Measurements from ENCODE around the gene FIBCD1. TPM values are rescaled to one million over a fixed set of nuclear protein-coding genes. Genes with fewer than 3 reads are reported as not detected.

FIBCD1 gene
- total and polyA plus RNA-seq, 2 experiments from 2014 or later, result 20.2 to 23.7 TPM

DNA sequence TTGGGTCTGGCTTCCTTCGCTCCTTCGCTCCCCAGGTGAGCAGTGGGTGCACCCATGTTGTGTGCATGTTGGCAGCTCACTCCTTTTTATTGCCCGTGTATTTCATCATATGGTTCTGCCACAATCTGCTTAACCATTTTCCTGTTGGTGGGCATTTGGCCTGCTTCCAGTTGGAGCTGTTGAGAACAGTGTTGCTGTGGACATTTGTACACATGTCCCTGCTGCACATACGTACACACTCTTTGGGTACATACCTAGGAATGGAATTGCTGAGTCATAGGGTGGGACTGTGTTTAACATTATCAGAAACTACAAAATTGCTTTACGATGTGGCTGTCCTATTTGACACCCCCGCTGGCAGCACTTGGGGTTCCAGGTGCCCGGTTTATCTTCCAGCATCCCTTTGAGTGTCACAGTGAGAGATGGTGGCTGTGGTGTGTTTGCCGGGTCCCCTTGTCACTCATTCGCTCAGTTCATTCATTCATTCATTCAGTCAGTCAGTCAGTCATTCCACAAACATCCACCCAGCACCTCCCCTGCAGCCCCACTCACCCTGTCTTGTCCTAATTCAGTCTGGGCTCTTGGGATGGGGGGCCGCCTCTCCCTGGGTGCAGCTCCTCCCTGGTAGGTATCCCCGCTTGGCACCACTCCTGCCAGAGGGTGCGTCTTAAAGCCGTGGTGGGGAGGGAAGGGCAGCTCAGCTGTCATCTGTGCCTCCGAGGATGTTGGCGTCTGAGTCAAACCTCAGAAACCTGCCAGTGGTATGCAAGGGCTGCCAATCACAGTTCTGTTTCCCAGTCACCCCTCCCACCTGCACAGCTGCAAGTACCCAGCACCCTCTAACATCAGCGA is 7.9 kb upstream of the FIBCD1 start:
- H3F3A ChIP-seq (ENCODE audit: insufficient read depth), result no peaks in the 10 kb centered on the region
- 0 out of 2 replicates have a peak, but pooled peaks cover 3% of the 10 kb centered on the region for H3K4me1 ChIP-seq (ENCODE audit: insufficient read depth)
- TF ChIP-seq EZH2phosphoT487 (IDR thresholded peaks at IDR 0.05; ENCODE audit: insufficient read depth, low read depth) (no peak), EZH2 (IDR thresholded peaks at IDR 0.05; ENCODE audit: insufficient read depth, poor library complexity, severe bottlenecking) (no peak)
- no peak overlapping the region for H3K9ac ChIP-seq
- no peaks in the 10 kb centered on the region for H3K9me2 ChIP-seq (ENCODE audit: insufficient read depth)
- H3K79me2 ChIP-seq (ENCODE audit: insufficient read depth), result no peaks in the 10 kb centered on the region
- H3K4me3 ChIP-seq, result no peak overlapping the region
- H3K4me2 ChIP-seq (ENCODE audit: unreplicated experiment), result no peak overlapping the region
- 43 to 48% methylated on average over 16 of the region's 16 CpGs for WGBS, 2 experiments (ENCODE audit: low coverage in 1 of 2, low lambda C conversion rate in 2 of 2, missing lambda C conversion rate in 2 of 2)
- DNase-seq, result peak; percentile 59
- H3K36me3 ChIP-seq (ENCODE audit: low read depth), result no peaks in the 10 kb centered on the region
- H3K27me3 ChIP-seq (replicated peaks; ENCODE audit: insufficient read depth), result peaks cover 17% of the 10 kb centered on the region
- H3K27ac ChIP-seq, result no peak overlapping the region
- in situ Hi-C loops (cut with MboI), result no loop called here
- no peak overlapping the region for H2AFZ ChIP-seq
- H3K9me3 ChIP-seq (ENCODE audit: low read depth), result no peaks in the 10 kb centered on the region
- no peaks in the 10 kb centered on the region for H4K20me1 ChIP-seq (ENCODE audit: insufficient read depth)

DNA sequence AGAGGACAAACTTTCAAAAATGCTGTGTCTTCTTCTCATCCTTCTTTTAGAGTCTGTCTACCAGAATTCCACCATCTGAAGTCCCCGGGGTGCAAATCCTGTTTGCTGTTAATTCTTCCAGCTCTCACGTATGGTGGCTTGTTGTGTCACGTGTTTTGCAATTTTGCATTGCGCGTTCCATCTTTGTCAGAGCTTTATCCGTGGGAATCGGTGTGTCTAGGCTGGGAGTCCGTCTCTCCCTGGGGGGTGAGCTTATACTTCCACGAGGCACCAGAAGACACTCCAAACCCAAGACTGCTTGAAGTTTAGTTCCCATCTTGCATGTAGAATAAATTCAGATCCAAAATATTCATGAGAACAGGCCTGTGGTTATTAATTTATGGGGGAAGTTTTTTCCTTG is 6.1 kb upstream of the FIBCD1 start:
- Histone ChIP-seq H2AFZ (no peak overlapping the region), H3K9ac (no peak overlapping the region), H3K27ac (no peak overlapping the region), H3K4me3 (no peak overlapping the region), H3K36me3 (ENCODE audit: low read depth) (no peaks in the 10 kb centered on the region), H3K9me2 (ENCODE audit: insufficient read depth) (no peaks in the 10 kb centered on the region), H3K79me2 (ENCODE audit: insufficient read depth) (no peaks in the 10 kb centered on the region), H3K4me1 (ENCODE audit: insufficient read depth) (0 out of 2 replicates have a peak, but pooled peaks cover 3% of the 10 kb centered on the region), H4K20me1 (ENCODE audit: insufficient read depth) (no peaks in the 10 kb centered on the region), H3K4me2 (ENCODE audit: unreplicated experiment) (no peak overlapping the region), H3F3A (ENCODE audit: insufficient read depth) (no peaks in the 10 kb centered on the region), H3K27me3 (replicated peaks; ENCODE audit: insufficient read depth) (peaks cover 13% of the 10 kb centered on the region), H3K9me3 (ENCODE audit: low read depth) (no peaks in the 10 kb centered on the region)
- in situ Hi-C loops (cut with MboI), result no loop called here
- no peak for DNase-seq
- no peak for TF ChIP-seq EZH2phosphoT487 (IDR thresholded peaks at IDR 0.05; ENCODE audit: insufficient read depth, low read depth)
- TF ChIP-seq EZH2 (IDR thresholded peaks at IDR 0.05; ENCODE audit: insufficient read depth, poor library complexity, severe bottlenecking), result no peak
- WGBS, 2 experiments (ENCODE audit: low coverage in 1 of 2, low lambda C conversion rate in 2 of 2, missing lambda C conversion rate in 2 of 2), result 77 to 78% methylated on average over 9 of the region's 9 CpGs

DNA sequence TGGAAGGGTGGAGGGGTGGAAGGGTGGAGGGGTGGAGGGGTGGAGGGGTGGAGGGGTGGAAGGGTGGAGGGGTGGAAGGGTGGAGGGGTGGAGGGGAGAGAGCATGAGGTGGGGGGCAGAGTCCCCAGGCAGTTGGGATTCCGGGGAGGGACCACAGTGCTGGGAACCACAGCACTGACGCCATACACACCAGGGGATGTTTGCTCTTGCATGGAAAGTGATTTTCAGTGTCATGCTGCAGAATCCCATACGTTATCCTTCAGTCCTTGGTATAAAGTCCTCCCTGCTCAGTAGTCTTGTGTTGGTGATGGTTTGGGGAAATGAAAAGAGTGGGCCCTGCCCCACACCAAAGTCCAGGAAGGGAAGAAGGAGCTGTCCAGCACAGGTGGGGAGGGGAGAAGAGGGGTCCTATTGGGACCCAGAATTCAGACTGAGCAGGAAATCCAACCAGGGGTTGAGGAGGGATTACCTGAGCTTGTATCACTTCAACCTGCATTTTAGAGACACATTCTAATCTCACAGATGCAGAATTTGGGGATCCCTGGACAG is 5.5 kb upstream of the FIBCD1 start:
- Histone ChIP-seq H3K9me3 (ENCODE audit: low read depth) (no peaks in the 10 kb centered on the region), H3K27ac (no peak overlapping the region), H3K9me2 (ENCODE audit: insufficient read depth) (no peaks in the 10 kb centered on the region), H4K20me1 (ENCODE audit: insufficient read depth) (no peaks in the 10 kb centered on the region), H3K27me3 (replicated peaks; ENCODE audit: insufficient read depth) (peaks cover 13% of the 10 kb centered on the region), H3K4me2 (ENCODE audit: unreplicated experiment) (no peak overlapping the region), H3K36me3 (ENCODE audit: low read depth) (no peaks in the 10 kb centered on the region), H3F3A (ENCODE audit: insufficient read depth) (no peaks in the 10 kb centered on the region), H3K4me3 (no peak overlapping the region), H3K4me1 (ENCODE audit: insufficient read depth) (0 out of 2 replicates have a peak, but pooled peaks cover 3% of the 10 kb centered on the region), H3K79me2 (ENCODE audit: insufficient read depth) (no peaks in the 10 kb centered on the region), H2AFZ (no peak overlapping the region), H3K9ac (no peak overlapping the region)
- no peak for TF ChIP-seq EZH2 (IDR thresholded peaks at IDR 0.05; ENCODE audit: insufficient read depth, poor library complexity, severe bottlenecking)
- TF ChIP-seq EZH2phosphoT487 (IDR thresholded peaks at IDR 0.05; ENCODE audit: insufficient read depth, low read depth), result no peak
- WGBS, 2 experiments (ENCODE audit: low coverage in 1 of 2, low lambda C conversion rate in 2 of 2, missing lambda C conversion rate in 2 of 2), result 80 to 86% methylated on average over 1 to 3 of the region's 3 CpGs
- no peak for DNase-seq
- in situ Hi-C loops (cut with MboI), result no loop called here

DNA sequence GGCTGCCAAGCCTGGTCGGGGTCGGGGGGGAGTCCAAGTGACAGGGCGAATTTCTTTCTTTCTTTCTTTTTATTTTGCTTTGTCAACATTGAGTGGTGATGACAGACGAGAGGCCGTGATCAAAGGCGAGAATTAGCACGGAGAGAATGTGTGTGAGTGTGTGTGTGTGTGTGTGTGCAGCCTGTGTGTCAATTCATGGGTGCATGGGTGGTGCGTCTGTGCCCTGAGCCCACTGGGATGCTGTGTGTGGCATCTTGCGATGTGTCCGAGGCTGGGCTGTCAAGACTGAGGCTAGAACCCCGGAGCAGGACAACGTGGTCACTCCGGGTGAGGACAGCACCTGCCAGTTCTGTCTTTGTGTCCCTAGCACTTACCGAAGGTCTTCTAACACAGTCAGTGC is 4.7 kb upstream of the FIBCD1 start:
- H3K4me2 ChIP-seq (ENCODE audit: unreplicated experiment), result no peak overlapping the region
- H3K9me2 ChIP-seq (ENCODE audit: insufficient read depth), result no peaks in the 10 kb centered on the region
- H3K27me3 ChIP-seq (replicated peaks; ENCODE audit: insufficient read depth), result peaks cover 13% of the 10 kb centered on the region
- H3K4me1 ChIP-seq (ENCODE audit: insufficient read depth), result 0 out of 2 replicates have a peak, but pooled peaks cover 3% of the 10 kb centered on the region
- H3F3A ChIP-seq (ENCODE audit: insufficient read depth), result no peaks in the 10 kb centered on the region
- no peaks in the 10 kb centered on the region for H3K36me3 ChIP-seq (ENCODE audit: low read depth)
- H3K9ac ChIP-seq, result no peak overlapping the region
- TF ChIP-seq EZH2phosphoT487 (IDR thresholded peaks at IDR 0.05; ENCODE audit: insufficient read depth, low read depth) (no peak), EZH2 (IDR thresholded peaks at IDR 0.05; ENCODE audit: insufficient read depth, poor library complexity, severe bottlenecking) (no peak)
- H2AFZ ChIP-seq, result no peak overlapping the region
- H4K20me1 ChIP-seq (ENCODE audit: insufficient read depth), result no peaks in the 10 kb centered on the region
- no peaks in the 10 kb centered on the region for H3K79me2 ChIP-seq (ENCODE audit: insufficient read depth)
- 51 to 61% methylated on average over 11 to 14 of the region's 14 CpGs for WGBS, 2 experiments (ENCODE audit: low coverage in 1 of 2, low lambda C conversion rate in 2 of 2, missing lambda C conversion rate in 2 of 2)
- DNase-seq, result no peak
- no peaks in the 10 kb centered on the region for H3K9me3 ChIP-seq (ENCODE audit: low read depth)
- H3K27ac ChIP-seq, result no peak overlapping the region
- no peak overlapping the region for H3K4me3 ChIP-seq
- in situ Hi-C loops (cut with MboI), result no loop called here
